Activated B cell treated with CpG ODN at 0.5 μM for 24 hours (primary cell): ENCODE measurements around the gene GIMAP2. TPM values are rescaled to one million over a fixed set of nuclear protein-coding genes. Genes with fewer than 3 reads are reported as not detected.
"Not testable (repeated sequence)": the region's sequence is repeated elsewhere in the genome, so short reads cannot be mapped to it uniquely, and the experiment has no call there.

Experiments
- ATAC-seq: fragments of 200-7000 bp; cut with Tn5 transposase; one replicate; pipeline ENCODE4 v1.10.0; 2021; ENCODE audit warnings: low read depth, mild to moderate bottlenecking, moderate library complexity
- CTCF ChIA-PET: fragments of 350-600 bp; sonication (Branson Sonifier 250); formaldehyde crosslinking; loops from one replicate; lab custom pipeline; 2021; ENCODE audit warnings: antibody characterized with exemption; lab: Charles Lee
- POLR2A ChIA-PET: fragments of 350-600 bp; sonication (Branson Sonifier 250); formaldehyde crosslinking; loops from one replicate; lab custom pipeline; 2021; ENCODE audit warnings: antibody characterized with exemption; lab: Charles Lee
- DNase-seq: peaks from one replicate; pipeline ENCODE4 v3.0.0; 2022
- H3K27ac Mint-ChIP-seq: one replicate; pipeline ENCODE4 v1.8.0; 2020; ENCODE audit warnings: mixed read lengths
- H3K27me3 Mint-ChIP-seq: one replicate; pipeline ENCODE4 v1.8.0; 2021; ENCODE audit warnings: mixed read lengths
- H3K36me3 Mint-ChIP-seq: one replicate; pipeline ENCODE4 v1.8.0; 2021; ENCODE audit warnings: low read depth, mixed read lengths
- H3K4me1 Mint-ChIP-seq: one replicate; pipeline ENCODE4 v1.8.0; 2021; ENCODE audit warnings: mixed read lengths
- H3K4me3 Mint-ChIP-seq: one replicate; pipeline ENCODE4 v1.8.0; 2020; ENCODE audit warnings: mild to moderate bottlenecking, mixed read lengths
- H3K9me3 Mint-ChIP-seq: one replicate; pipeline ENCODE4 v1.8.0; 2020; ENCODE audit warnings: mixed read lengths
- intact Hi-C: fragments of 100-400 bp; cut with micrococcal nuclease; formaldehyde crosslinking; loops from one replicate; pipeline ENCODE4 v1.15.1; 2024
- total RNA-seq: library from RNA; stranded (reverse); gene quantifications from 2 replicates; pipeline ENCODE4 v1.2.3, GENCODE V29; 2022
- TF ChIP-seq, protein P1 (sequence below): fragments of 200-600 bp; IDR thresholded peaks from one replicate; pipeline ENCODE4 v1.8.0; 2022; ENCODE audit warnings: antibody characterized with exemption, mild to moderate bottlenecking

Gene GIMAP2
- total RNA-seq, 1 donor from 2014 or later, result 19.5 TPM

DNA sequence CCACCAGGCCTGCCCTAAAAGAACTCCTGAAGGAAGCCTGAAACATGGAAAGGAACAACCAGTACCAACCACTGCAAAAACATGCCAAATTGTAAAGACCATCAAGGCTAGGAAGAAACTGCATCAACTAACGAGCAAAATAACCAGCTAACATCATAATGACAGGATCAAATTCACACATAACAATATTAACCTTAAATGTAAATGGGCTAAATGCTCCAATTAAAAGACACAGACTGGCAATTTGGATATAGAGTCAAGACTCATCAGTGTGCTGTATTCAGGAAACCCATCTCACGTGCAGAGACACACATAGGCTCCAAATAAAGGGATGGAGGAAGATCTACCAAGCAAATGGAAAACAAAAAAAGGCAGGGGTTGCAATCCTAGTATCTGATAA, 5.1 kb upstream of the GIMAP2 start:
- peaks cover 19% of the 10 kb centered on the region for H3K4me1 Mint-ChIP-seq
- DNase-seq, H3K36me3 Mint-ChIP-seq, ATAC-seq, H3K27ac Mint-ChIP-seq, H3K9me3 Mint-ChIP-seq, H3K4me3 Mint-ChIP-seq, H3K27me3 Mint-ChIP-seq, CTCF ChIA-PET: not testable (repeated sequence)
- intact Hi-C loops, result loop anchor here (10.0 kb wide), 1 partner anchor 236 kb away; no protein-coding TSS in a partner anchor
- POLR2A ChIA-PET, result interaction anchor here (0.7 kb wide), 1 partner anchor 53 kb away, joined by 4 read pairs; no protein-coding TSS in a partner anchor

DNA sequence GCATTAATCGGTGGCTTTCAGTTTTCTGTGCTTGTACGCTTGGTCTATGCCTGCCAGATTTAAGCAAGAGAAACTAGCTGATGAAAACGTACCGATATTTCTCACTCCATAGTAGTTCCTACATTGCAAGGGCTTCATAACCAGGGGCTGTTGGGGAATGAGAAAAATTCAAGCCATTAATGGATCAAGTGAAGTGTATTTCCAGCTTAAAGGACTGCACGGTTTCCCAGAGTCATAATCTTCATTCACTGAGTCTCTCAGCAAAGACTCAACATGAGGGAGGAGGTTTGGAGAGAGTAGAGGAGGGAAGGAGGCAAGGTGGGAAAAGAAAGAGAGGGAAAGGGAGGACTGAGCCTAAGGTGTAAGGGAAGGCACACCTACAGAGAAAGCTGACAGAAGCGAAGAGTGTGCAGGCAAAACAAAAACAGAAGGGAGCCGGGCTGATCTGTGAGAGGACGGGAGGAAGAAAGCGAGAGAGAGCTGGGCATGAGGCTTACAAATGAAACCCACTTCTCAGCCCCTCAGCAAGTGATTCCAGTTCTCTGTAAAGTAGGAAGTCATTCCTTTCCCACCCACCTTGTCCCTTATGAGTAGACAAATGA, 625 bp downstream of the GIMAP2 start:
- Mint-ChIP-seq H3K4me3 (peak overlapping the region; percentile 89), H3K4me1 (peaks cover 28% of the 10 kb centered on the region), H3K27me3 (no peaks in the 10 kb centered on the region), H3K9me3 (no peaks in the 10 kb centered on the region), H3K36me3 (peaks cover 43% of the 10 kb centered on the region), H3K27ac (peak overlapping the region; percentile 84)
- ATAC-seq (peak; percentile 45), DNase-seq (no peak)
- TF ChIP-seq, protein P1, sequence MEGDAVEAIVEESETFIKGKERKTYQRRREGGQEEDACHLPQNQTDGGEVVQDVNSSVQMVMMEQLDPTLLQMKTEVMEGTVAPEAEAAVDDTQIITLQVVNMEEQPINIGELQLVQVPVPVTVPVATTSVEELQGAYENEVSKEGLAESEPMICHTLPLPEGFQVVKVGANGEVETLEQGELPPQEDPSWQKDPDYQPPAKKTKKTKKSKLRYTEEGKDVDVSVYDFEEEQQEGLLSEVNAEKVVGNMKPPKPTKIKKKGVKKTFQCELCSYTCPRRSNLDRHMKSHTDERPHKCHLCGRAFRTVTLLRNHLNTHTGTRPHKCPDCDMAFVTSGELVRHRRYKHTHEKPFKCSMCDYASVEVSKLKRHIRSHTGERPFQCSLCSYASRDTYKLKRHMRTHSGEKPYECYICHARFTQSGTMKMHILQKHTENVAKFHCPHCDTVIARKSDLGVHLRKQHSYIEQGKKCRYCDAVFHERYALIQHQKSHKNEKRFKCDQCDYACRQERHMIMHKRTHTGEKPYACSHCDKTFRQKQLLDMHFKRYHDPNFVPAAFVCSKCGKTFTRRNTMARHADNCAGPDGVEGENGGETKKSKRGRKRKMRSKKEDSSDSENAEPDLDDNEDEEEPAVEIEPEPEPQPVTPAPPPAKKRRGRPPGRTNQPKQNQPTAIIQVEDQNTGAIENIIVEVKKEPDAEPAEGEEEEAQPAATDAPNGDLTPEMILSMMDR, result no peak
- intact Hi-C loops, result loop anchor here (10.0 kb wide), 1 partner anchor 241 kb away; no protein-coding TSS in a partner anchor
- CTCF ChIA-PET, result no interaction called here
- POLR2A ChIA-PET, result interaction anchor here (0.6 to 1.0 kb wide), 3 partner anchors 30 to 370 kb away, joined by 3 to 5 read pairs (median 5); partner anchors contain the start of genes GIMAP1 and REPIN1

DNA sequence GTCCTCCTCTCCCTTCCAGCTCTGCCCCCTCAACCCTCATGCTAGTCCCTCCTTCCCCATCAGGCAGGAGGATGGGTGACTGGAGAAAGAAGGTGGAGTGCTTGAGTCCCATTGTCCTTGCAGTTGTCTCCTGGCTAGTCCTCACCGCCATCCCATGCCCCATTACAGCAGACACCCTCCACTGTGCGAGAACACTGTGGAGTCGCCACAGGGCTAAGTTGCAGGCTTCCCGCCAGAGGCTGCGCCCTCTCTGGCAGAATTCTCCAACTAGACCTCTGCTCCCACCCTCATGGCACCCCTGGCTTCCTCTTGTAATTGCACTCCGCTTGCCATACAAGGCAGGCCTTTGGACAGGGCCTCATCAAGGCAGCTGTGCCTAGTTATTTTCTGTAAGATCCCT, 3.1 kb downstream of the GIMAP2 start:
- DNase-seq, result no peak
- ChIA-PET CTCF (no interaction called here), POLR2A (no interaction called here)
- Mint-ChIP-seq H3K36me3 (peaks cover 65% of the 10 kb centered on the region), H3K4me1 (peaks cover 28% of the 10 kb centered on the region), H3K9me3 (peaks cover 9% of the 10 kb centered on the region), H3K27ac (no peak overlapping the region), H3K27me3 (no peaks in the 10 kb centered on the region), H3K4me3 (no peak overlapping the region)
- TF ChIP-seq, protein P1, result no peak
- intact Hi-C loops, result loop anchor here (10.0 kb wide), 1 partner anchor 244 kb away; no protein-coding TSS in a partner anchor
- ATAC-seq, result no peak

DNA sequence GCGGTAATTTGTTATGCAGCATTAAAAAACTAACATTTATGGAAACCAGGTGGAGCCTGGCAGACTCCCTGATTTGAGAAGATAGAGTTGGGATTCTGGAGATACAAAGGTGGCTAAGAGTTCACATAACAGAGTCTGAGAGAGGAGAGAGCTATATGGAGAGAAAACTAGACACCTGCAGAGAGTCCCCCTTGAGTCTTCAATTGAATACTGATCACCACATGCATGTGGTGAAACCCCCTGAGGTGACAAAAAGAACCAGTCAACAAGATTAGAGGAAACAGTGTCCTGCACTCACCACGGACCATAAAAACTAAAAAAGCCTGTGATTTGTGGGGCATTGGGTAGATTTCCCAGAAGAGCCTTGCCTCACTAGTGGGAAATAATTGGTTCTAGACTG, 10.1 kb downstream of the GIMAP2 start:
- H3K4me1 Mint-ChIP-seq, result no peaks in the 10 kb centered on the region

DNA sequence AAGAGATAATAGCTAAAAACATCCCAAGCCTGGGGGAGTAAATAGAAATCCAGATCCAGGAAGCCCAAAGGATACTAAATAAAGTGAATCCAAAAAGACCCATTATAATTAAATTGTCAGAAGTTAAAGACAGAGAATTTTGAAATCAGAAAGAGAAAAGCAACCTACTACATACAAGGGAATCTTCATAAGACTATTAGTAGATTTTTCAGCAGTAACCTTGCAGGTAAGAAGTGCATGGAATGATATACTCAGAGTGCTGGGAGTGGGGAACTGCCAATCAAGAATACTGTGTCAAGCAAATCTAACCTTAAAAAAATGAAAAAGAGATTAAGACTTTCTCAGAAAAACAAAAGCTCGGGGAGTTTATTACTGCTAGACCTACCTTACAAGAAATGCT, 17.7 kb downstream of the GIMAP2 start:
- H3K4me3 Mint-ChIP-seq, result no peak overlapping the region
- intact Hi-C loops, result no loop called here
- peaks cover 52% of the 10 kb centered on the region for H3K9me3 Mint-ChIP-seq
- DNase-seq (no peak), ATAC-seq (no peak)
- H3K4me1 Mint-ChIP-seq, result no peaks in the 10 kb centered on the region
- no peak overlapping the region for H3K27ac Mint-ChIP-seq
- CTCF ChIA-PET, result no interaction called here
- H3K27me3 Mint-ChIP-seq, result no peaks in the 10 kb centered on the region
- peaks cover 9% of the 10 kb centered on the region for H3K36me3 Mint-ChIP-seq
- TF ChIP-seq, protein P1, result no peak
- POLR2A ChIA-PET, result no interaction called here

More for the DNA sequence above, 10.1 kb downstream of the GIMAP2 start:
- TF ChIP-seq, protein P1, result no peak
- ATAC-seq (no peak), DNase-seq (no peak)
- Mint-ChIP-seq H3K4me3 (no peak overlapping the region), H3K36me3 (peaks cover 32% of the 10 kb centered on the region), H3K27ac (no peak overlapping the region), H3K9me3 (peaks cover 52% of the 10 kb centered on the region), H3K27me3 (no peaks in the 10 kb centered on the region)
- intact Hi-C loops, result no loop called here
- POLR2A ChIA-PET, result no interaction called here
- CTCF ChIA-PET, result no interaction called here
